WTC11 (cell line): Measurements from ENCODE around the gene TCP11L2.

Experiments
- CBFB ChIP-seq: sonication (generic); formaldehyde crosslinking; IDR thresholded peaks from 2 replicates; pipeline ENCODE4 v1.8.1; 2022; ENCODE audit warnings: mild to moderate bottlenecking, low read depth, missing genetic modification reagents
- FOXK1 ChIP-seq: sonication (generic); formaldehyde crosslinking; IDR thresholded peaks from 2 replicates; pipeline ENCODE4 v1.8.0; 2022; ENCODE audit warnings: mild to moderate bottlenecking, moderate library complexity, missing genetic modification reagents
- FOXP1 ChIP-seq: sonication (generic); formaldehyde crosslinking; IDR thresholded peaks from 2 replicates; pipeline ENCODE4 v1.8.0; 2022; ENCODE audit warnings: missing genetic modification reagents, mild to moderate bottlenecking, moderate library complexity, borderline replicate concordance
- NFE2L1 ChIP-seq: sonication (generic); formaldehyde crosslinking; IDR thresholded peaks from 2 replicates; pipeline ENCODE4 v1.8.1; 2023; ENCODE audit warnings: missing genetic modification reagents
- NR1H2 ChIP-seq: sonication (generic); formaldehyde crosslinking; IDR thresholded peaks from 2 replicates; pipeline ENCODE4 v1.9.0; 2021; ENCODE audit warnings: mild to moderate bottlenecking, moderate library complexity, missing genetic modification reagents
- NR2C2 ChIP-seq: sonication (generic); formaldehyde crosslinking; IDR thresholded peaks from 2 replicates; pipeline ENCODE4 v1.8.0; 2022; ENCODE audit warnings: mild to moderate bottlenecking, missing genetic modification reagents
- TP53 ChIP-seq: sonication (generic); formaldehyde crosslinking; IDR thresholded peaks from 2 replicates; pipeline ENCODE4 v1.8.1; 2023; ENCODE audit warnings: mild to moderate bottlenecking, missing genetic modification reagents
- ZBTB21 ChIP-seq: sonication (generic); formaldehyde crosslinking; IDR thresholded peaks from 2 replicates; pipeline ENCODE4 v1.8.1; 2023; ENCODE audit warnings: mild to moderate bottlenecking, missing genetic modification reagents, borderline replicate concordance
- ZNF121 ChIP-seq: sonication (generic); formaldehyde crosslinking; IDR thresholded peaks from 2 replicates; pipeline ENCODE4 v1.8.0; 2023; ENCODE audit warnings: missing genetic modification reagents
- ZNF396 ChIP-seq: fragments of 250-450 bp; sonication (Bioruptor Pico); IDR thresholded peaks from 2 replicates; pipeline ENCODE4 v1.8.0; 2021; ENCODE audit warnings: mild to moderate bottlenecking, moderate library complexity, borderline replicate concordance
- TF ChIP-seq, protein P1 (sequence below): sonication (generic); formaldehyde crosslinking; IDR thresholded peaks from 2 replicates; pipeline ENCODE4 v1.8.0; 2022; ENCODE audit warnings: mild to moderate bottlenecking, missing genetic modification reagents
- TF ChIP-seq, protein P2 (sequence below): fragments of 200-600 bp; IDR thresholded peaks from 2 replicates; pipeline ENCODE4 v1.8.0; 2022; ENCODE audit warnings: antibody characterized with exemption
- TF ChIP-seq, protein P3 (sequence below): sonication (generic); formaldehyde crosslinking; conservative IDR thresholded peaks from 2 replicates; pipeline ENCODE4 v1.8.1; 2023; ENCODE audit warnings: mild to moderate bottlenecking, low read depth, missing genetic modification reagents, moderate library complexity
- TF ChIP-seq, protein P4 (sequence below): sonication (generic); formaldehyde crosslinking; conservative IDR thresholded peaks from 2 replicates; pipeline ENCODE4 v1.8.1; 2022; ENCODE audit warnings: mild to moderate bottlenecking, missing genetic modification reagents

DNA sequence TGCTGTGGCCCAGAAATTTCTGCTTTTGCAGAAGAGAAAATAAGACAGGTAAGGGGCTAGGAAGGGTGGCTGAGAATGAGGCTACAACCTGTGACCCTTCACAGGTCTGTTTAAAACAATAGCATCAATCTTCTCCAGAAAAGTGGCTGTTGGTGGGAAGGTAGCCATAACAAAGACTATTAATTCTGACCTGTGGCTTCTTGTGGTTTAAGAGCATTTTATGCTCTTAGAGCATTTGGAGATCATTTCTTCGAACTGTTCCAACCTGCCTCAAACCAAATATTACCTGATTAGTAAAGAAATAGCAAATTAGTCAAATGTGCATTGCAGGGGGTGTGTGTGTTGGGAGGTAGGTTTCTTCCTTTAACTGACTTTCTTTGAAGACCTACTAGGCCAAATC, 15.2 kb upstream of the TCP11L2 start:
- TF ChIP-seq NR2C2 (no peak), NR1H2 (CRISPR knock-in tag) (no peak), TP53 (CRISPR knock-in tag) (no peak), ZNF121 (CRISPR knock-in tag) (no peak), ZNF396 (CRISPR knock-in tag) (no peak), CBFB (no peak), ZBTB21 (CRISPR knock-in tag) (no peak), NFE2L1 (no peak), FOXK1 (no peak), FOXP1 (CRISPR knock-in tag) (no peak)
- TF ChIP-seq, protein P1, sequence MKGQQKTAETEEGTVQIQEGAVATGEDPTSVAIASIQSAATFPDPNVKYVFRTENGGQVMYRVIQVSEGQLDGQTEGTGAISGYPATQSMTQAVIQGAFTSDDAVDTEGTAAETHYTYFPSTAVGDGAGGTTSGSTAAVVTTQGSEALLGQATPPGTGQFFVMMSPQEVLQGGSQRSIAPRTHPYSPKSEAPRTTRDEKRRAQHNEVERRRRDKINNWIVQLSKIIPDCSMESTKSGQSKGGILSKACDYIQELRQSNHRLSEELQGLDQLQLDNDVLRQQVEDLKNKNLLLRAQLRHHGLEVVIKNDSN: no peak
- TF ChIP-seq, protein P2, sequence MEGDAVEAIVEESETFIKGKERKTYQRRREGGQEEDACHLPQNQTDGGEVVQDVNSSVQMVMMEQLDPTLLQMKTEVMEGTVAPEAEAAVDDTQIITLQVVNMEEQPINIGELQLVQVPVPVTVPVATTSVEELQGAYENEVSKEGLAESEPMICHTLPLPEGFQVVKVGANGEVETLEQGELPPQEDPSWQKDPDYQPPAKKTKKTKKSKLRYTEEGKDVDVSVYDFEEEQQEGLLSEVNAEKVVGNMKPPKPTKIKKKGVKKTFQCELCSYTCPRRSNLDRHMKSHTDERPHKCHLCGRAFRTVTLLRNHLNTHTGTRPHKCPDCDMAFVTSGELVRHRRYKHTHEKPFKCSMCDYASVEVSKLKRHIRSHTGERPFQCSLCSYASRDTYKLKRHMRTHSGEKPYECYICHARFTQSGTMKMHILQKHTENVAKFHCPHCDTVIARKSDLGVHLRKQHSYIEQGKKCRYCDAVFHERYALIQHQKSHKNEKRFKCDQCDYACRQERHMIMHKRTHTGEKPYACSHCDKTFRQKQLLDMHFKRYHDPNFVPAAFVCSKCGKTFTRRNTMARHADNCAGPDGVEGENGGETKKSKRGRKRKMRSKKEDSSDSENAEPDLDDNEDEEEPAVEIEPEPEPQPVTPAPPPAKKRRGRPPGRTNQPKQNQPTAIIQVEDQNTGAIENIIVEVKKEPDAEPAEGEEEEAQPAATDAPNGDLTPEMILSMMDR: no peak
- TF ChIP-seq, protein P3, sequence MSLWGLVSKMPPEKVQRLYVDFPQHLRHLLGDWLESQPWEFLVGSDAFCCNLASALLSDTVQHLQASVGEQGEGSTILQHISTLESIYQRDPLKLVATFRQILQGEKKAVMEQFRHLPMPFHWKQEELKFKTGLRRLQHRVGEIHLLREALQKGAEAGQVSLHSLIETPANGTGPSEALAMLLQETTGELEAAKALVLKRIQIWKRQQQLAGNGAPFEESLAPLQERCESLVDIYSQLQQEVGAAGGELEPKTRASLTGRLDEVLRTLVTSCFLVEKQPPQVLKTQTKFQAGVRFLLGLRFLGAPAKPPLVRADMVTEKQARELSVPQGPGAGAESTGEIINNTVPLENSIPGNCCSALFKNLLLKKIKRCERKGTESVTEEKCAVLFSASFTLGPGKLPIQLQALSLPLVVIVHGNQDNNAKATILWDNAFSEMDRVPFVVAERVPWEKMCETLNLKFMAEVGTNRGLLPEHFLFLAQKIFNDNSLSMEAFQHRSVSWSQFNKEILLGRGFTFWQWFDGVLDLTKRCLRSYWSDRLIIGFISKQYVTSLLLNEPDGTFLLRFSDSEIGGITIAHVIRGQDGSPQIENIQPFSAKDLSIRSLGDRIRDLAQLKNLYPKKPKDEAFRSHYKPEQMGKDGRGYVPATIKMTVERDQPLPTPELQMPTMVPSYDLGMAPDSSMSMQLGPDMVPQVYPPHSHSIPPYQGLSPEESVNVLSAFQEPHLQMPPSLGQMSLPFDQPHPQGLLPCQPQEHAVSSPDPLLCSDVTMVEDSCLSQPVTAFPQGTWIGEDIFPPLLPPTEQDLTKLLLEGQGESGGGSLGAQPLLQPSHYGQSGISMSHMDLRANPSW (CRISPR knock-in tag): no peak
- TF ChIP-seq, protein P4, sequence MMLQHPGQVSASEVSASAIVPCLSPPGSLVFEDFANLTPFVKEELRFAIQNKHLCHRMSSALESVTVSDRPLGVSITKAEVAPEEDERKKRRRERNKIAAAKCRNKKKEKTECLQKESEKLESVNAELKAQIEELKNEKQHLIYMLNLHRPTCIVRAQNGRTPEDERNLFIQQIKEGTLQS (CRISPR knock-in tag): no peak
